NT2/D1 (cell line): Measurements from ENCODE around the gene OTOP2.

Source experiments
- DNase-seq: peaks from one replicate; pipeline ENCODE4 v3.0.0-alpha.2; 2011; ENCODE audit warnings: low read depth, low spot score
- H3K27me3 ChIP-seq: 2 replicates; pipeline ENCODE4 v1.6.0; 2011; ENCODE audit warnings: mild to moderate bottlenecking; ENCODE audit not compliant: insufficient read length, insufficient read depth
- H3K36me3 ChIP-seq: 2 replicates; pipeline ENCODE4 v1.6.1; 2011; ENCODE audit warnings: mild to moderate bottlenecking, low read length, mixed read lengths; ENCODE audit not compliant: insufficient read depth, insufficient read length
- H3K4me1 ChIP-seq: 2 replicates; pipeline ENCODE4 v1.5.1; 2011; ENCODE audit not compliant: insufficient read depth, insufficient read length
- H3K4me3 ChIP-seq: 2 replicates; pipeline ENCODE4 v1.5.1; 2011; ENCODE audit warnings: low read depth; ENCODE audit not compliant: insufficient read length
- H3K9ac ChIP-seq: 2 replicates; pipeline ENCODE4 v1.6.0; 2011; ENCODE audit warnings: low read depth; ENCODE audit not compliant: insufficient read length
- H3K9me3 ChIP-seq: 2 replicates; pipeline ENCODE4 v1.5.1; 2011; ENCODE audit warnings: mild to moderate bottlenecking, low read length; ENCODE audit not compliant: insufficient read depth
- SUZ12 ChIP-seq: IDR thresholded peaks from 2 replicates; pipeline ENCODE4 v1.6.1; 2011; ENCODE audit not compliant: insufficient read length, insufficient read depth; ENCODE audit errors: extremely low read depth
- YY1 ChIP-seq: IDR thresholded peaks from 2 replicates; pipeline ENCODE4 v1.6.1; 2011; ENCODE audit not compliant: insufficient read length, insufficient read depth
- ZNF274 ChIP-seq: IDR thresholded peaks from 2 replicates; pipeline ENCODE4 v1.6.1; 2011; ENCODE audit warnings: mild to moderate bottlenecking, low read depth, low read length

Gene OTOP2

DNA sequence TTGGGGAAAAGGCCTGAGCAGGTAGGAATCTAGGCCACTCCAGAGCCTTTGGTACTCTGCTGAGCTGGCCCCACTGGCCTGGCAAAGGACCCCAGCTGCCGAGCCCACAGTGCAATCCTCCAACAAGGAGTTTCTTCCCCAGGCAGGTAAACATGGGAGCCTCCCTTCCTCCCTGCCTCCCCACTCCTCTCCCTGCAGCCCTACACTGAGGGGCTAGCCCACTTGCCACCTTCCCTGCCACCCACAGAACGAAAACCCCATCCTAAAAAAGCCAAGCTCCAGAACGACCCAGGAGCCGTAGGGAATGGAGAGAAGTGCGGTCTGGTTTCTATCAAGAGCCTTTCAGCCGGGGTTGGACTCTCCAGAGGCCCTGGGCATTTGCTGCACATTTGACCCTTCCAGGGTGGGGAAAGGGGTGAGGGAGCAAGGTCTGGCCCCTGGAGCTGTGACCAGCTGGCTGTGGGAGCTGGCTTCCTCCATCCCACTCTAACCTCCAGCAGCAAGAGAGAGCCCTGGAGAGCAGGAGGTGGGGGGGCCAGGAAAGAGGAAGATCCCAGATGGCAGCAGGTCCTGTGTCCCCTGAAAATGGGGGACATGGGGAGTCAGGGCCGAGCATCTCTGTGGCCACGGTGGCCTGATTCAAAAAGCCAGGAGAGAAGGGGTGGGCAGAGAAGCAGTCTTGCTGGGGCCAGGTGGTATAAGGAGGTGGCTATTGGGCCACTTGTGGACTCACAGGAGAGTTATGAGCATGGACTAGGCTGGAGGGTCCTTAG lies 47.2 kb downstream of the OTOP2 start:
- no peak for TF ChIP-seq SUZ12
- TF ChIP-seq ZNF274, result no peak
- TF ChIP-seq YY1, result no peak
- H3K36me3 ChIP-seq, result no peaks in the 10 kb centered on the region
- peaks cover 60% of the 10 kb centered on the region for H3K27me3 ChIP-seq
- peak overlapping the region; percentile 61 for H3K4me3 ChIP-seq
- no peak for DNase-seq
- H3K9ac ChIP-seq, result peak overlapping the region; percentile 1
- peaks cover 7% of the 10 kb centered on the region for H3K4me1 ChIP-seq
- no peaks in the 10 kb centered on the region for H3K9me3 ChIP-seq

DNA sequence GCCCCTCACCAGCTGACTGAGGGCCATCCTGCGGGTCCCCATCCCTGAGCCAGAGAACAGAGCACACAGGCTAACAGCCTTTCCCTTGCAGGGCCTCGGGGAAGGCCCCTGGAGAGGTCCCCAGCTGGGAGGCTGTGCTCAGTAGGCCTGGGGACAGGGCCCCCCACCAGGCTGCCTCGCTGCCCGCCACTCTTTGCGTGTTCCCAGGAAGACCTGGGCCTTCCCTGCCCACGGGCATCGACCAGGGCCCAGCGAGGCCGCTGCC lies 47.7 kb downstream of the OTOP2 start:
- H3K9ac ChIP-seq, result peak overlapping the region; percentile 1
- DNase-seq, result no peak
- H3K4me3 ChIP-seq, result peak overlapping the region; percentile 61
- H3K27me3 ChIP-seq, result peaks cover 60% of the 10 kb centered on the region
- peaks cover 7% of the 10 kb centered on the region for H3K4me1 ChIP-seq
- no peaks in the 10 kb centered on the region for H3K36me3 ChIP-seq
- TF ChIP-seq ZNF274, result no peak
- TF ChIP-seq YY1, result no peak
- peak; percentile 40 for TF ChIP-seq SUZ12
- H3K9me3 ChIP-seq, result no peaks in the 10 kb centered on the region

DNA sequence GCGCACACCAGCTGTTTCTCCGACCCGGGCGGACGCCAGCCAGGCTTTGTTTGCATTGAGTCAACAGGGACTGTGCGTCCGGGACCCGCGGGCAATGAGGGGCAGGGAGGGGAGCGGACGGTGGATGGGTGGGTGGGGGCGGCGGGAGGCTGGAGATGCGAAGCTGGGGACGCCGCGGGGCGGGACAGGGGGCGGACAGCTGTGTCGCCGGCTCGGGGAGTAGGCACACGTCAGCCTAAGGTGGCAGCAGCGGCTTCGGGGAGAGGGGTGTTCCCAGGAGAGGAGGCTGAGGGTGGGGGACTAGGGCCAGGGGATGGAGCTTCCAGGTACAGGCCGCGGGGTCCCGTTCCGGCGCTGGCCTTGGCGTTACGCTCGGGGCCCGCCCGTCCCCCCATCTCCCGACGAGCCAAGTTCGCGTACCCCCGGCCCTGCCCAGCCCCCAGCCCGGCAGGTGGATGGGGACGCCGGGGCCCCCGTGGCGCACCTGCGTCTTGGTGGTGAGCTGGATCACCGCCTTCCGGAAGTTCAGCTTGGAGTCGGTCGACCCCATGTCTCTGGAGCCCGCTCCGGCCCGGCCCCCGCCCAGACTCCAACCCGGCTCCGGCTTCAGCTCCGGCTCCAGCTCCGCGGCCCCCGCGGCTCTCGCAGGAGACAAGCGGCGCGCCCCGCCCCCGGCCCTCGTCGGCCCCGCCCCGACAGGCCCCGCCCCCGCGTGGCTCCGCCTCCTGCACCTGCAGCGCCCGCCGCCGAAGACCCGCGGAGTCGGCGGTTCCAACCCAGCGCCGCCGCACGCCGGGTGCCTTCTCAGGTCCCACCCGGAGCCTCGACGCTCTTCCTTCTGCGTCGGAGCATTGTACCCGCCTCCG lies 48.3 kb downstream of the OTOP2 start, which contains the start of gene HID1:
TSS of gene HID1 (minus strand) at position 653 of the 866 bp plus-strand sequence. CDS start at position 550, 103 bp downstream.
- peaks cover 60% of the 10 kb centered on the region for H3K27me3 ChIP-seq
- peak within 1 kb of the TSS; percentile 61 for H3K9ac ChIP-seq
- H3K4me1 ChIP-seq, result peaks cover 7% of the 10 kb centered on the region
- DNase-seq, result peak; percentile 38
- no peaks in the 10 kb centered on the region for H3K9me3 ChIP-seq
- peak; percentile 68 for TF ChIP-seq SUZ12
- TF ChIP-seq YY1, result no peak
- TF ChIP-seq ZNF274, result no peak
- H3K4me3 ChIP-seq, result peak within 1 kb of the TSS; percentile 61
- H3K36me3 ChIP-seq, result no peaks in the 10 kb centered on the region

DNA sequence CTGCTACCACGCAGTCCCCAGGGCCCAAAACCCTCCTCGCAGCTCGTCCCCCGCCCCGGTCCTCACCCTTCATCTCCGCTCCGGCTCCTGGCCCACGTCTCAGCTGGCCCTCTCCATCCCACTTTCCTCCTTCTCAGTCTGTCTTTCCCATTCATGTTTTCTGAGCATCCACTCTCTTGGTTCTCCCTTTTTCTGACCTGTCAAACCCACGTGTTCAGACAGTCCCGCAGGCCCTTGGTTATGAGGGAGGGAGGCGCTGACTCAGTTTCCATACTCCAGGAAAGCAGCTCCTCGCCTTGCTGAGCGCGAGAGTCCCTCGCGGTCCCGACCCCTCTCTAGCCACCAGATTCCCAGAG lies 48.9 kb downstream of the OTOP2 start:
- Histone ChIP-seq H3K36me3 (no peaks in the 10 kb centered on the region), H3K27me3 (peaks cover 60% of the 10 kb centered on the region), H3K4me1 (peaks cover 7% of the 10 kb centered on the region), H3K4me3 (no peak overlapping the region), H3K9me3 (no peaks in the 10 kb centered on the region), H3K9ac (no peak overlapping the region)
- no peak for TF ChIP-seq YY1
- no peak for TF ChIP-seq SUZ12
- TF ChIP-seq ZNF274, result no peak
- no peak for DNase-seq

DNA sequence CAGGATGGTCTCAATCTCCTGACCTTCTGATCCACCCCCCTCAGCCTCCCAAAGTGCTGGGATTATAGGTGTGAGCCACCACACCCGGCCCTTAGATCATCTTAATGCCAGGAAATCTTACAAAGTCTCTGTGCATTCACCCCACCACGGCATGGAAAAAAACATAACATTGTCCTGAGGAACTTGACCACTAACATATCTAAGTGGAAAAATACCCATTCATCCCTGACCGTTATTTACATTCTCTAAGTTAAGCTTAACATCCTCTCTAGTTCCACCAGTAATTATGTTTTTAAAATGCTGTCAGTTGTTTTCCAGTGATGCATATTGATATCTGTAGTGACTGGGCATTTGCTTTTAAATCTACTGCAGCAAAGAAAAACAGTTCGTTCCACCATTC lies 51.9 kb downstream of the OTOP2 start:
- TF ChIP-seq ZNF274, result no peak
- TF ChIP-seq YY1, result no peak
- TF ChIP-seq SUZ12, result no peak
- no peak for DNase-seq
- H3K9me3 ChIP-seq, result no peaks in the 10 kb centered on the region
- H3K9ac ChIP-seq, result no peak overlapping the region
- no peak overlapping the region for H3K4me3 ChIP-seq
- no peaks in the 10 kb centered on the region for H3K36me3 ChIP-seq
- H3K27me3 ChIP-seq, result peaks cover 50% of the 10 kb centered on the region
- H3K4me1 ChIP-seq, result peaks cover 7% of the 10 kb centered on the region

DNA sequence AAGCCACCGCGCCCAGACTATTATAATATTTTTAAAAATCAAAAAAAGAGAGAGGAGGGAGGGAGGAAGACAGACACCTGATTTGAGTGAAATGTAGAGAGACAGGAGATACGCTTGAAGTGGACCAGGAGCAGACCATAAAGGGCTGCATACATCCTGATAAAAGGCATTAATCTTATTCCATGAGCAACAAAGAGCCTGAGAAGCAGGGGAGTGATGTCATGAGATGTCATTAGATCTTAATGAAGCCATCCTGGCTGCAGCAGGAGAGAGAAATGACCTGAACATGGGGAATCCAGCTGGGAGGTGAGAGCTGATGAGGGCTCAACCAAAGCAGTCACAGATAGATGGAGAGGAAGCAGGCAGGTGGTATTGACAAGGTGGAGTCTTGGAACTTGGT lies 53.7 kb downstream of the OTOP2 start:
- no peak overlapping the region for H3K9ac ChIP-seq
- TF ChIP-seq ZNF274 (no peak), SUZ12 (no peak), YY1 (no peak)
- H3K27me3 ChIP-seq, result peaks cover 38% of the 10 kb centered on the region
- no peak for DNase-seq
- no peaks in the 10 kb centered on the region for H3K9me3 ChIP-seq
- peaks cover 9% of the 10 kb centered on the region for H3K4me1 ChIP-seq
- no peak overlapping the region for H3K4me3 ChIP-seq
- no peaks in the 10 kb centered on the region for H3K36me3 ChIP-seq

DNA sequence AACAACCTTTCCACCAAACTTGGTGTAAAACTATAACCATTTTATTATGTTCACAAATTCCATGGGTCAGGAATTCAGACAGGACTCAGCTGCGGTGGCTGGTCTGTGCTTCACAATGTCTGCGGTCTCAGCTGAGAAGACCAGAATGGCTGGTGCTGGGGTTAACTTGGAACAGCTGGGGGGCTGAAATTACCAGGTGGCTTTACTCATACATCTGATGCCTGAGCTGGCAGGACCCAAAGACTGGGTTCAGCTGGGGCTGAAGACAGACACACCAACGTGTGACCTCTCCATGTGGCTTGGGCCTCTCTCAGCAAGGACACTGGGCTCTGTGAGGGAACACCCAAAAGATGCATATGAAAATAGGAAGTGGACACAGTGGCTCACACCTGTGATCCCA lies 54.2 kb downstream of the OTOP2 start:
- no peak for TF ChIP-seq YY1
- no peak for TF ChIP-seq ZNF274
- TF ChIP-seq SUZ12, result no peak
- Histone ChIP-seq H3K36me3 (no peaks in the 10 kb centered on the region), H3K4me3 (no peak overlapping the region), H3K9me3 (no peaks in the 10 kb centered on the region), H3K4me1 (peaks cover 6% of the 10 kb centered on the region), H3K27me3 (peaks cover 34% of the 10 kb centered on the region), H3K9ac (no peak overlapping the region)
- DNase-seq, result no peak
